22Rv1 (cell line): ENCODE measurements around the gene CXCR6.

ENCODE experiments used
- H3K27ac ChIP-seq: fragments of 450-650 bp; 2 replicates; pipeline ENCODE4 v1.5.1; 2017
- ZFX ChIP-seq: fragments of 450-650 bp; IDR thresholded peaks from 2 replicates; pipeline ENCODE4 v1.6.1; 2017; ENCODE audit warnings: antibody characterized with exemption, borderline replicate concordance
- TF ChIP-seq, protein P1 (sequence below): fragments of 450-650 bp; IDR thresholded peaks from 2 replicates; pipeline ENCODE4 v1.5.1; 2017; ENCODE audit warnings: mild to moderate bottlenecking

CXCR6 gene

DNA sequence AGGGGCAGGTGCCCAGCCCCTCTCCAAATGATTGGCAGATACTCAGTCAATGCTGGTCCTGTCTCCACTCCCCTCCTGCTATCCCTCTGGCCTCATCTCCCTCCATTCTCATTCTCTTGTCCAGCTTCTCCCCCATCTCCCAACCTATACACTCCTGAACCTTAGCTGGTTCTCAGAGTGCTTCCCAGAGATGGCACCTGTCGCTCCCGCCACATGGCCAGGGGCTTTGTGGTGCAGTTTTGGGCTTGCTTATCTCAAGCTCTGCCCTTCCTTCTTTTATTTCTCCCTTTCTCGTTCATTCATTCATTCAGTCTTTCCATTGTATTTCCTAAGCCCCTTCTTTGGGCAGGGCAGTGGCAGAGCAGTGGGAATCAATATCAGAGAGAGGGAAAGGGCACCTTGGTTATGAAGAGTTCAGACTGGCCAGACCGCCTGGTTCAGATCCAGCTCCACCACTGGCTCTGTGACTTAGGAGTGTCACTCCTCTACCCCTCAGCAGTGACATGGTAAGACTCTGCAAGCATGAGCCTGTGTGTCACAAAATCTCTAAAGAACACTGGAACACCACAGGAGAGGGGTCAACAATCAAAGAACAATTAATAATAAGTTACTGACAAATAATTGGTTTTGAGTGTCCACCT, 20.2 kb upstream of the CXCR6 start:
- TF ChIP-seq, protein P1, sequence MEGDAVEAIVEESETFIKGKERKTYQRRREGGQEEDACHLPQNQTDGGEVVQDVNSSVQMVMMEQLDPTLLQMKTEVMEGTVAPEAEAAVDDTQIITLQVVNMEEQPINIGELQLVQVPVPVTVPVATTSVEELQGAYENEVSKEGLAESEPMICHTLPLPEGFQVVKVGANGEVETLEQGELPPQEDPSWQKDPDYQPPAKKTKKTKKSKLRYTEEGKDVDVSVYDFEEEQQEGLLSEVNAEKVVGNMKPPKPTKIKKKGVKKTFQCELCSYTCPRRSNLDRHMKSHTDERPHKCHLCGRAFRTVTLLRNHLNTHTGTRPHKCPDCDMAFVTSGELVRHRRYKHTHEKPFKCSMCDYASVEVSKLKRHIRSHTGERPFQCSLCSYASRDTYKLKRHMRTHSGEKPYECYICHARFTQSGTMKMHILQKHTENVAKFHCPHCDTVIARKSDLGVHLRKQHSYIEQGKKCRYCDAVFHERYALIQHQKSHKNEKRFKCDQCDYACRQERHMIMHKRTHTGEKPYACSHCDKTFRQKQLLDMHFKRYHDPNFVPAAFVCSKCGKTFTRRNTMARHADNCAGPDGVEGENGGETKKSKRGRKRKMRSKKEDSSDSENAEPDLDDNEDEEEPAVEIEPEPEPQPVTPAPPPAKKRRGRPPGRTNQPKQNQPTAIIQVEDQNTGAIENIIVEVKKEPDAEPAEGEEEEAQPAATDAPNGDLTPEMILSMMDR = no peak
- TF ChIP-seq ZFX = no peak
- no peak overlapping the region for H3K27ac ChIP-seq

DNA sequence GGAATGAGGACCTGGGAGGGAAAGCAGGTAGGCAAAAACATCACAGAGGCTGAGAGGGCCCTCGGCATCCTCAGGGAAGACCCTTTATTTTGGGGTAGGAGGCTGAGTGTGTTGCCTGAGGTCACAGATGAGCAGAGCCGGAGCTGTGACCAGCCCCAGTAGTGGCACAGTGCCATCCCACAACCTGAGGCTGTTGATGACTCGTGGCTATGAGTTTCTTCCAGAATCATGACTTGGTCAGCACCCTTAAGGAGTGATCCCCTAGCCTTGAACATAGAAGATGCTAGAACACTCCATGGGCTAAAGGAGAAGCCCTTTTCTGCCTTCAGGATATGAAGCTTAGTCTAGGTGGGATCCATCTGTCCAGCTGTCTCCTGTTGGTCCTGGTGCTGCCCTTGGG, 19.5 kb upstream of the CXCR6 start:
- TF ChIP-seq, protein P1 = no peak
- TF ChIP-seq ZFX = no peak
- no peak overlapping the region for H3K27ac ChIP-seq

DNA sequence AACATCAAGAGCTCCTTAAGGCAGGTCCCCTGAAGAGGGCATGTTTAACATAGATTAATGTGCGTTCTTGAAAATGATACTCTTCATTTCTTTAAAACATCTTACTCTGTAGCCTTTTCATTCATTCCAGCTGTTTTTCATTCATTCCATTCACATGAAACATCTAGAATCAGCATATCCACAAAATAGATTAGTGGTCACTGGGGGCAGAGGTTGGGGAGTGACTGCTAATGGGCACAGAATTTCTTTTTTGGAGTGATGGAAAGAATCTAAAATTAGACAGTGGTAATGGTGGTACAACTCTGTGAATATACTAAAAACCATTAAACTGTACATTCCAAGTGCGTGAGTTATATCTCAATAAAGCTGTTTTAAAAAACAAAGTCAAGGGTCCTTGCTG, 15.4 kb upstream of the CXCR6 start:
- no peak overlapping the region for H3K27ac ChIP-seq
- TF ChIP-seq, protein P1 = no peak
- TF ChIP-seq ZFX = no peak

DNA sequence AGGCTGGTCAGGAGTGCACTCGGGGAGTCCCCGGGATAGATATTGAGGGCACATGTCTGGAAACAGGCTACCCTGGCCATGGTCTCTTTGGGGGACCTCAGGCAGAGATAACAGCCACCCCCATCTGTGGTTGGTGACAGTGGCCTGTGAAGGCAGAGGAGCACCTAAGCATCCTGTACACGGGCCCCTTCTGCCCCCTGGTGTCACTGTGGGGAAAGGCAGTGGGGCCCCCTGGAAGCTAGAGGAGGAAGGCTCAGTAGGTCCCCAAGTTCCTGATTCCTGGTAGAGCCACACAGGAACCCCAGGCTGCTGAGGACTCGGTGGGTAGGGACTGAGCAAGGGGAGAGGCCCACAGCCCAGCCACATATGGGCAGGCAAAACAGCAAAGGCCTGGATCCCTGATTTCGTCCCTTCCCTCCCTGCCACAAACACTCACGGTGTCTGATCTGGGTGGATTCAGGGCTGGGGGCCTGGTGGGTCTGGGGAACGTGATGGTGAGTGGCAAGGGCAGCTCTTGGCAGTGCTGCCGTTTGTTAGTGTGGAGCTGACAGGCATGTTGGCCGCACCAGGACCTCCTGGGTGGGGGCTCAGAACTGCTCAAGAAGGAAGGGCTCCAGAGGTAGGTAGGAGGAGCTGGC, 14.1 kb upstream of the CXCR6 start:
- no peak for TF ChIP-seq ZFX
- TF ChIP-seq, protein P1 = peak; percentile 70

DNA sequence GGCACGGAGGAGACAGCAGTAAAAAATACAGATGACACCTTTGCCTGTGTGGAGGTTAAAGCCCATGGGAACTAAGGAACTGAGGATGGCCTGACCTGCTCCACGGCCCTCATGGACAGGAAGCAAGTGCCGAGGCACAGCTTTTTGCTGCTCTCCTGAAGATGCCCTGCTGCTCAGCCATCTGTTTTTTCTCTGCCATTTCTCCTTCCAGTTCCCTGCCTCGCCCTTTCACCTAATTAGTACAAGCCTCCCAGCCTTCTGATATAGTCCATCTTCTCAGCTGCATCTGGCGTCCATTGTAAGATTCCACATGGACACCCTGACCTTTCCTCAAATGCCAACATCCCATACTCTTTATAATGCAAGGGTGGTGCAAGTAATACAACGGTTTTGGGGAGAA, 11.8 kb upstream of the CXCR6 start:
- H3K27ac ChIP-seq = no peak overlapping the region
- no peak for TF ChIP-seq ZFX
- TF ChIP-seq, protein P1 = no peak

More for the DNA sequence above, 14.1 kb upstream of the CXCR6 start:
- H3K27ac ChIP-seq = no peak overlapping the region

DNA sequence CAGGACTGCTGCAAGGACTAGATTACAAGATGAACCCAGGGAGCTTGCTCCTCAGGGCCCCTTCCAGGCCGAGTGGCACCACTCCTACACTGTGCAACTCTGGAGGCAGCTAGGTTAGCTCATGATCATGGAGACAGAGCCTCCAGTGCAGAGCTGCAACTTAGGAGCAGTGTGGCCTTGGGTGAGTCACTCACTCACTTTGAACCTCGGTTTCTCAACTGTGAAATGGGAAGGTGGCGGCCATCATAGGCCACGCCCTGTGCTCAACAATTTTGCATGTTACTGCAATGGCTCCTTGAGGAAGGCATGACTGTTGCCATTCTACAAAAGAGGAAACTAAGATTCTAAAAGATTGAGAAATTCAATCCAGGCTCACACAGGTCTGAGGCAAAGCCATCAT, 11.2 kb upstream of the CXCR6 start:
- TF ChIP-seq, protein P1 = no peak
- TF ChIP-seq ZFX = no peak
- no peak overlapping the region for H3K27ac ChIP-seq

DNA sequence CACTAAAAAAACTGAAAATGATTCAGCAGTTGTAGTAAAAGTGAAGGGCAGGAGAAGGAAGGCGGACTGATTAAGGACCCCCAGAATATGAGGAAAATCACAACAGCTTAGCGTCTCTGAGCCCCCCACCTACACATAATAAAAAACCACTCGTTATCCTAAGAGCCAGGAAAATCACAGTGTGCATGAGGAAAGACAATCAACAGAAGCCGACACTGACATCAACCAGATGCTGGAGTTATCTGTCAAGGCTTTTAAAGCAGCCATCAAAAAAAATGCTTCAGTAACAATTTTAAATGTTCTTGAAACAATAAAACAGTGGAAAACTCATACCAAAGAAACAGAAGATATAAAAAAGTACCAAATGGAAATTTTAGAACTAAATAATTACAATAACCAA, 9.7 kb upstream of the CXCR6 start:
- no peak for TF ChIP-seq ZFX
- TF ChIP-seq, protein P1 = no peak
- H3K27ac ChIP-seq = no peak overlapping the region
